ENCODE results near the gene DACT2.

Gene DACT2

GRCh38 chr6:168348186-168348585 lies 28.6 kb upstream of the DACT2 start:
- no peak for DNase-seq (ENCODE audit: low read depth)

DNA sequence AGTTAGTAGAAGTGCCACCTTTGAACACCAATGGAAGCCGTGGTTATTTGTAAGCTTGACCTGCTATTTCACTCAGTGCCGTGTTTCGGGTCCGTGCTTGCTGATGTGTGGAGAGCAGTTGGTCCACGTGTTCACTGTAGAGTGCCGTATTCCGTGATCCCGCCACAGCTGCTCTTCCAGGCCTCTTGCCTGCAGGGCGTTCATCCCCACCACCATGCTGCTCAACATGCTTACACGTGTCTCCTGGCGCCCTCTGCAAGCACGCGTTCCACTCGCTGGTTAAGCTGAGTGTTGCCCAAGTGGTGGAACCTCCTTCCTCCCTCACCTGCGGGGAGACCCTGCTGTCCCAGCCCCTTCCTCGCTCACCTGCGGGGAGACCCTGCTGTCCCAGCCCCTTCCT lies 28.0 kb upstream of the DACT2 start:
- no peak for DNase-seq (ENCODE audit: low read depth)

DNA sequence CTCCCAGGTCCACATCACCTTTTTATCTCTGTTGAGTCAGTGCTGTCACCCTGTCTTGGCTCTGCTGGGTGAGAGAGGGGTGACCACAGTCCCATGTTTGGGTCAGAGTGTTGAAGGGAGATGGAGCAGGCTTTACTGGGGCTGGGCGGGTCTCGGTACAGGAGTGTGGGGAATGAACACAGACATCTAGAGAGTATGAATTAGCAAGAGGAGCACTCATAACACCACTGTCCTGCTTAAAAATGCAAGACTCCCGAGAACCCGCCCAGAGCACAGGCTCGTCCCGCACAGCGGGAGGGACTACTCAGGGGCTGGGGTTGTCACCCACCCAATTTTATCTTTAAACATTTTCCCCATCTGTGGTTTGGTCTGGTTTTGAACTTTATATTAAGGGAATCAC lies 27.5 kb upstream of the DACT2 start:
- no peak for DNase-seq (ENCODE audit: low read depth)

DNA sequence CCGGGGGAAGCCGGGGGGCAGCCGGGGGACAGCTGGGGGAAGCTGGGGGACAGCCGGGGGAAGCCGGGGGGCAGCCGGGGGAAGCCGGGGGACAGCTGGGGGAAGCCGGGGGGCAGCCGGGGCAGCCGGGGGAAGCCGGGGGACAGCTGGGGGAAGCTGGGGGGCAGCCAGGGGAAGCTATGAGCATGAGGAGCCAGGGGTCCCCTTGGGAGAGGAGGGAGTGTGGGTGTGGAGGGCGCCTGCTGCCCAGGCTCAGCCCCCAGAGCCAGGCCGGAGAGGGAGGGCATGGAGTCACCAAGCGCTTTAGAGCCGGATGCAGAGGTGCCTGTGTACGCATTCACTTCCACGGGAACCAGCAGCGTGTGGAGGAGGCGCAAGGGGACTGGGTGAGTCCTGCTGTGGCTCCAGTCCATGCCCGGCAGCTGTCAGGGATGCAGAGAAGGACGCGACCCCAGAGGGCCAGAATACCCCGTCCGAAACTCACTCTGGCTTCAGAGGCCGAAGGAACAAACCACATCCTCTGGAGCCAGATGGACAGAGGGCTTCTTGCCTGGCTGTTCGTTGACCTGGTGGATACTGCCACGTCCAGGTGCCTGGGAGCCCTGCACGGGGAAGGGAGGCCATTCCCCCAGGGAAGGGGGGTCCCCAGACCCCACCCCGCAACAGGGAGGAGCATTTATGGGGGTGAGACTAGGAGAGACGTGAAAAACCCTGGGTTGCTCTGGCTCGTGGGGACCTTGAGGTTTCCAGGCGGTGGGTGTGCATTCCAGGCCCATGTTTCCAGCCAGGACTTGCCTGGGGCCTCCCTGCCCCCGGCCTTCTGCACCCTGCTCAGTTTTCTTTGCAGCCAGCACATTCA lies 26.5 kb upstream of the DACT2 start:
- DNase-seq (ENCODE audit: low read depth): no peak

DNA sequence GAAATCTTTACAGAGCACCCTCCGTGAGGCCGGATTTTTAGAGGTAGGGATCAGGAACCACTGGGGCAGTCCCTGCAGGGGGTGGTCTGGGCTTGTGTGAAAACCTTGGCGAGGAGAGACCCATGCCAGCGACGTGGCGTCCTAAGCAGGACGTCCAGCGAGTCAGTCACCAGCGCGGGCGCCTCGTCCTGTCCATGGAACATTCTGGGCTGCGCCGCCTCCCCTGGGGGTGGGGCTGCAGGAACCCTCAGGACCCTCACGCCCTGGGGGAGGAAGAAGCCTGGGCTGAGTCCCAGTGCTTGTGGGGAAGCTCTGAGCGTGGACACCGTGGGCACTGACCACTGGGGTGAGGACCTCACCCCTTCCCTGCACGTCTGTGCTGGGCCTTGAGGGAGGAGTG lies 25.7 kb upstream of the DACT2 start:
- DNase-seq (ENCODE audit: low read depth): no peak

DNA sequence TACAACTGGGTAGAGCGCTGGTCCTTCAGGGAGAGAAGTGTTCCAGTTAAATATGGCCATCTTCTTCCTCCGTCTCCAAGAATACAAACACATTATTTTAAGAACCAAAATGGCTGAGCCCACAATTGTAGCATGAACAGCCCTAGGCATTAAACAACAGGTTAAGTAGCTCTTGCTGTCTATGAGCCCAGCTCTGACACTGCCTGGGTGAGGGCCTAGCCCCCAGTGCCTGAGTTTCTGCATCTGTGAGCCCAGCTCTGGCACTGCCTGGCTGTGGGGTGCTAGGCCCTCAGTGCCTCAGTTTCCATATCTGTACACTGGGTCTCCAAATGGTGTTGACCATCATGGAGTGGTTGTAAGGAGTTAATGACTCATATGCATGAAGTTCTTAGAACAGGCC lies 24.8 kb upstream of the DACT2 start:
- DNase-seq (ENCODE audit: low read depth): no peak

DNA sequence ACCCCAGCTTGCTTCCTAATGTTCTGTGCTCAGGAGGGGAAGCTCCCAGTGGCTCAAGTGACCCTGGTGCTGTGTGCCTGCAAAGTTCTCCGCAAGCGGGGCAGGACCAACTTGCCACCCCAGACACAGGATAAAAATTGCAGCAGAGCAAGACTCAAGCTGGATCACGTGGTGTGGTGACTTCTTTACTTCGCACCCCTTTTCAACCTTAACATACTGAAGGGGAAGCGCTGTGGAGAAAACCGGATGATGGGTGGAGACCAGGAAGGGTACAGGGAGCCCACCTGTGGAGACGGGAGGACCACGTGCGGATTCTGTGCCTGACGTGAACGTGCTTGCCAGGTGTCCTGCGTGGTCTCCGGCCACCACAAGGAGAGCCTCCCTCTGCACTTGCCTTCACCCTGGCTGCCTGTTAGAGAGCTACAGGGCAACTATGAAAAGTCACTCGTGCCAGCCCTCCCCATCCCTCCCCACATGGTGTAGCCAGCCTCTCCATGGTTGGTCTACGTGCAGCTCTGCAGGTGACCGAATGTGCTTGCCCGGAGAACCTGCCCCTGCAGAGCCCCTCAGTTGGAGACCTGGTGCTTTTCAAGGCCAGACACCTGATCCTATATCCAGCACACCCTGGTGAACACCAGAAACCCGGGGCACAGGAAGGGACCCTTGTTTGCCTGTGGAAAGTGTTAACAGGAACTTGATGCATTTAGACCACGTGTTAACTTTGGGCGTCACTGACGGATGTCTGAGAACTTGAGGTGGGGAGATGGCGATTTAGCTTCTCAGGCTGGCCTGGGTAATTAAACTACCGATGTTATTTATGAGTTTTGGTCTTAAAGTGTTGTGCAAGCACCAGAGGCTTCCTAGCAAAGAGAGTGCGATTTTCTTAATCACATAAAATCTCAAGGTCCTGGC lies 23.9 kb upstream of the DACT2 start:
- no peak for DNase-seq (ENCODE audit: low read depth)

DNA sequence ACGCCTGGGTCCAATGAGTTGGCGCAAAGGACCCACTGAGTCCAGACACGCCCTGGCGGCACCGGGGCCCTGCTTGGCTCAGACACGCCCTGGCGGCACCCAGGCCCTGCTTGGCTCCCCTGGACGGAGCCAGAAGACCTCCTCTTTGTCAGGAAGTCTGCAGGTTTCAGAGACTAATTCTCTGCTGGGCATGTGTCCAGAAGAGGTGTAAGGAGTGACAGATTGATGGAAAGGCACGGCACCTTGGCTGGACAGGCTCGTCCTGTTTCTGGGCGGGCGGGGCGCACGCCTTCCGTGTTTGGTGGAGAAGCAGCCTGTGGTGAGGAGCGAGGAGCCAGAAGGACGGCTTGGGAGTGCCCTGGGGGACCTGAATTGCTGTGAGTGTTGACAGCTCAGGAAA lies 23.1 kb upstream of the DACT2 start:
- DNase-seq (ENCODE audit: low read depth): no peak

- DNase-seq (ENCODE audit: low read depth): no peak
Observed at GRCh38 chr6:168341280-168341900, 21.8 kb upstream of the DACT2 start.

- no peak for DNase-seq (ENCODE audit: low read depth)
Observed at GRCh38 chr6:168340819-168341218, 21.2 kb upstream of the DACT2 start.

DNA sequence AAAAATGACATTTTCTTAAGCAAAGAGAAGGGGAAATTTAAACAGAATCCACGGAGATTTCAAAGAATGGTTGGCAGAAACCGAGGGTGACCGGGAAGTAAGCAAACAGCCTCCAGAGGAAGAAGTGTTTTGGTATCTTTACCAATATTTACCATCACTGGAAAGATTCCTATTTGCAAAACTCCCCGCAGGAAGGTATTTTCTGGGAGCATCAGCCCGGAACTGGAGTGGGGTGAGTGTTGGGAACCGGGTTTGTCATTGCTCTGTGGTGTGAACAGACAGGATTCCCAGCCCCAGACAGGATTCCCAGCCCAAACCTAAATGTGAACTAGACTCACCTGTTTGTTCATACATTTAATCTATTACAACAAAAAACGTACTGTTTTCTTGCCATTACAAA lies 19.2 kb upstream of the DACT2 start:
- no peak for DNase-seq (ENCODE audit: low read depth)

DNA sequence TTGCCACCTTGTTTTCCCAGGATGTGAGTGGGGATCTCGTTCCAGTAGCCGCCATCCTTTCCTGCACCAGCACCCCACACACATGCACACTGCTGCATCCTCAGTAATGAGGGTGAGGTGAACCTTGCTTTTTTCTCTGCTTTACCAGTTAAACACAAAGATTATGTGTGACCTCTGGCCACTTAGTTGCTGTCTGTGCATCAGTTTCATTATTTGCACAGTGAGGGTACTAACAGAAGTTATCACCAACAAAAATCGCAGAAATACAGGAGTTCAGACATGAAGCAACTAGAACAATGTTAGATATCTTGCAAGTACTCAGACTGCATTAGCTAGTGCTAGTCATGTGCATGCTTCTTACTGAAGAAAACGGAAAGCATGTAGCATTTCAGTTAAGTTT lies 17.4 kb upstream of the DACT2 start:
- DNase-seq (ENCODE audit: low read depth): no peak

GRCh38 chr6:168333989-168334388 lies 14.4 kb upstream of the DACT2 start:
- DNase-seq (ENCODE audit: low read depth): no peak

- DNase-seq (ENCODE audit: low read depth): no peak
Observed at GRCh38 chr6:168333491-168333890, 13.9 kb upstream of the DACT2 start.

DNA sequence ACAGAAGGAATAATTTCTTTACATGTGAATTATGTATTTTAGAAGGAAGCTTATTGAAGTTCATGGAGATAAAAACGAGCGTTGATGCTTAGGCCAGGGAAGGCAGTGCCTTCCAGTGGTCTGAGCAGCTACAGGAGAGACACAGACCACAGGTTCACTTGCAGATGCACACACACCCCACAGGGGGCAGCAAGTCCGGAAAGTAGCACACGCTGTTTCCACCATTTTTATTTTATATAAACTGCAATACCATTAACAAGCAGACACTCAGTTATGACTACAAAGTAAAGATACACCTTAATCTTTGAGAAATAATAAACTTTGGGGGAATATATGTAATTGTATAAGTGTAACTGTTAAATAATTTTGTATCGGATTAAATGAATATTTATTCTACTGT lies 13.5 kb upstream of the DACT2 start:
- no peak for DNase-seq (ENCODE audit: low read depth)

DNA sequence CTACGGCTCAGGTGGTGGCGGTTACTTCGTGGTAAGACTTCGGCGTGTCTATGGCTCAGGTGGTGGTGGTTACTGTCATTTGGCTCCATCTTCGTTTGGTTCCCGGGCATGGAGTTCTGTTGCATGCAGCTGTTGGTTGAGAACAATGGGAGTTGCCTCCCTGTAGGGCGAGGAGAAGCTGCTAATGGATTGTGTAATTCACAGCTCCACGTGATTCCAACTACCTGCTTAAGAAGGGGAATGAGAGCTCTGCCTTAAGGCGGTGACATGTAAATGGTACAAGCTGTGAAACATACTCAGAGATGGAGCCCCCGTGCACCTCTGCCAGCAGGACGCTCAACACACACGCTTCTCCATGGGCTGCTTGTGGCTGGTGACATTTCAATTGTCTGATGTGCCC lies 12.4 kb upstream of the DACT2 start:
- DNase-seq (ENCODE audit: low read depth): no peak

DNA sequence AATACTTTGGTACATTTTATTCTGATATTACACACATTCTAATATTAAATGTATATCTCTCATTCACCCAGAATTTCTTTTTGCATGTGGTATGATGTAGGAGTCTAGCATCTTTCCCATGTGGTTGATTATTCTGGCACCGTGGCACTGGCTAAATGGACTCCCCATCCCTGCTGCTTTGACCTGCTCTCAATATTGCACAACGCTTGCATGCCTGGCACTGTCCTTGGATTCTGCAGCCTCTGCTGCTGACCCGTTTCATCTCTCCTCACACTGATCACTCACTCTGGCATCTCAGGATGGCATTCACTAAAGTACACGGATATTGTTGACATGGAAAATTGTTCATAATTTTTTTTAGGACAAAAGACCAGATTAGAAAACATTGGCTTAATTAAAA lies 11.5 kb upstream of the DACT2 start:
- DNase-seq (ENCODE audit: low read depth): no peak

DNA sequence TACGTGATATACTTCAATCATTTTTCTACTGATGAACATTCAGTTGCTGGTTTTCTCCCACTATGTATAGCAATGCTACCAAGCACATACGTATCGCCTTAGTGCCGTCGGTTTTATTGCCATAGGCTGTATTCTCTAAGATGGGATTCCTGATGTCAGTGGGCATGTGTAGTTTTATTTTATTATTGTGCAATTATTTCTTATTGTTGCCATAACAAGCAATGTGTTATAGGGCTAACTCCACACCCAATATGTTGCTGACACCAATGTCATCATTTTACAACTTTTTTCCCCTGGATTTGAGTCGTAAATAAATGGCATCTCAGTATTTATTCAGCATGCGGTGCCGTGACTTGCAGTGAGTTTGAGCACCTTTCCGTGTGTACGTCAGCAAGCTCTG lies 10.8 kb upstream of the DACT2 start:
- DNase-seq (ENCODE audit: low read depth): no peak

DNA sequence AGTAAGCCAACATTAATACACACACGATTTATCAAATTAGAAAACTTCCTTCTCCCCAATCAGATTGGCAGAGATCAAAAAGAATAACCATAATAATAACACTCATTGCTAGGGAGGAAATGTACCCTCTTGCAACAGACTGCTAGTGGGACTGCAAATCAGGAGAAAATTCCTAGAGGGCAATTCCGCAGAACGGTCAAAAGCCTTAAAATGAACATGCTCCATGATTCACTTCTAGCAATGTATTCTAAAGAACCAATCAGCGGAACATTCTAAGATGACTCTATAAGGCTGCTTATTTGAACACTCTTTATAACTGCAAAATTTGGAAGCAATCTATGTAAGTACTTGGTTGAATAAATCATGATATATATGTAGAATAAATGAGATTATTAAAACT lies 8.5 kb upstream of the DACT2 start:
- DNase-seq (ENCODE audit: low read depth): no peak

DNA sequence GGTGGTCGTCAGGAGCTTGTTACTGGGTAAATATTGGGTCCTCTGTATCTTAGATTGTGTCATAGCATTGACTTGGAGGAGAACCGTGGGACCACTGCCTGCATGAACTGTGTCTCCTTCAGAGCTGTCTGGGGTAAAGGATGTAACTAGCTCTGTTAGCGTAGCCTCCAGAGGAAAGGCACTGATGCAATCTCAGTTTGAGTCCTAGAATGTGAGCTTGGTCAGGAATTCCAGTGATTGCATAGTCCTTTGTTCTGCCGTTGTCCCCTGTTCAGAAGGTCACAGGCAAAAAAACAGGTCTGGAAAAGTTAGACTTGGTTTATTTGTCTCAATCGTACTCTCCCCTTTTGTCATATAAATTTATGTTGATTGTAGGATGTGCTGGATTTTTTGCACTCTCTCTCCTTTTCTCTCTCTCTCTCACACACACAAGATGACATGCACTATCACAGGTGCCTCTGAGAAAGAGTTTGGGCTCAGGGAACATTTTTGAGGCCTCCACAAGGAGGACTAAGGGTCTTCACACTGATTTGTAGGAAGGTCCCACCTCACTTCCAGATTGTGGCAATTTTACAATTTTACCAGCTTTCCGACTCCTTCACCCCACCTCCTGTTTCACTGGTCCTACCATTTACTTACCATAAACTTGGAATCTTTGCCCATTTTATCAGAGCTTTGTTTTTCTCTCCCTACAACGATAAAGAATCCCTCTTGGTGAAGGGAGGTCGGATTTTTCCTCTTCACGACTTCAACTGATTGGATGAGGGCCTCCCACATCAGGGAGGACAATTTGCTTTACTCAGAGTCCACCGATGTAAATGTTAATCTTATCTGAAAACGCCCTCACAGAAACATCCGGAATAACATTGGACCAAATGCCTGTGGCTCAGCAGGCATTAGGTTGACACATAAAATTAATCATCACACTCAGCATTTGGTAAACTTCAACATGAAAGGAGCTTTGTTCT lies 7.0 kb upstream of the DACT2 start:
- no peak for DNase-seq (ENCODE audit: low read depth)

DNA sequence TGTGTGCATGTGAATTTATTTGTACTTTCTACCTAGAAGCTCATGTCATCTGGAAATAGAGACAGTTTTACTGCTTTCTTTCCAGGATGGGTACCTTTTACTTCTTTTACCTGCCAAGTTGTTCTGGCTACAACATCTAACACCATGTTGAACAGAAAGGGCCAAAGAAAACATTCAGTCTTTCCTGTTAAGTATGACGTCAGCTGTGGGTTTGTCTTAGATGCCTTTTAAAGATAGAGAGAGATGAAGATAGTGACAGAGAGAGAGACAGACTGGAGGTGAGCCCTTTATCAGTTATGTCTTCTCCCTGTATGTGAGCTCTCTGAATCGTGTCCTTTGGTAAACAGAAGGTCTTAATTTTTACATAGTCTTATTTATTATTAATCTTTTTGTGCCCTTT lies 3.4 kb upstream of the DACT2 start:
- DNase-seq (ENCODE audit: low read depth): no peak

- DNase-seq (ENCODE audit: low read depth): no peak
Observed at GRCh38 chr6:168320634-168321033, 1.1 kb upstream of the DACT2 start.
